ENCODE measurements around the gene LRFN3.
"Not testable (repeated sequence)": the region's sequence is repeated elsewhere in the genome, so short reads cannot be mapped to it uniquely, and the experiment has no call there.

The LRFN3 gene

GRCh38 chr19:35977446-35978222 is 41.5 kb downstream of the LRFN3 start:
- no peak for DNase-seq (ENCODE audit: low read depth in 2 of 2)

DNA sequence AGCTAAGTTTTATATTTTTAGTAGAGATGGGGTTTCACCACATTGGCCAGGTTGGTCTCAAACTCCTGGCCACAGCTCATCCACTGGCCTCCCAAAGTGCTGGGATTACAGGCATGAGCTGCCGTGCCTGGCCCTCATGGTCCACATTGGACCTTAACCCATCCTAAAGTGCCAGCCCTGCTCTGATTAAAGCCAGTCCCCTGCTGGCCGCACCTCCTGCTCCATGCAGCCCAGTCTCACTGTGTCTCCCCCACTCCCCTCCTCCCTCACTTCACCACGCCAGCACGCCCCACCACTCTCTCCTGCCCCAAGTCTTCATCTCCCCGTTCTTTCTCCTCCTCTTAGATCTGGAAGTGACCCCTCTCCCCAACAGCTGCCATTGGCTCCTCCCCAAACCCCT is 42.1 kb downstream of the LRFN3 start:
- no peak for DNase-seq (ENCODE audit: low read depth in 2 of 2)

DNA sequence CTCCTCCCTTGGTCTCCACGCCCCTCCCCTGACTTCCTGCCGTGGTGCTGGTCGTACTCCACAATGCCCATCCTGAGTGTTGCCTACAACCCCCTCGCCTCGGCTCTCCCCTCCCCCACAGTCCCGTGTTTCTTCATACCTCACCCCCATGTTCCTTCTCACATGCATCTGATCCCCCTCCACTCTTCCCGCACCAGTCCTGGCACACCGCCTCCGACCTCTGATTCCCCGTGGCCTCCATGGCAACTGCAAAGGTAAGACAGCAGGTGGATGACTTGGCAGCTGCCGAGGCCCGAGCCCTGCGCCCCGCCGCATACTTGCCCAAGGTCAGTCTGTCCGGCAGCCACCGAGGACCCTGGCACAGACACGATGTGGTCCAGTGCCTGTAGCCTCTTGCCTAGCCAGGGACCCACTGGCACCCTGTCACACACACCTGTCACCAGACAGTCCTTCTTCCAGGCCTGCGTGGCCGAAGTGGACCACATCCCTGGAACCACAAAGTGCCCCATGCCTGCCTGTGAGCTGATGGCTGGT is 42.7 kb downstream of the LRFN3 start:
- DNase-seq (ENCODE audit: low read depth in 2 of 2) = no peak

DNA sequence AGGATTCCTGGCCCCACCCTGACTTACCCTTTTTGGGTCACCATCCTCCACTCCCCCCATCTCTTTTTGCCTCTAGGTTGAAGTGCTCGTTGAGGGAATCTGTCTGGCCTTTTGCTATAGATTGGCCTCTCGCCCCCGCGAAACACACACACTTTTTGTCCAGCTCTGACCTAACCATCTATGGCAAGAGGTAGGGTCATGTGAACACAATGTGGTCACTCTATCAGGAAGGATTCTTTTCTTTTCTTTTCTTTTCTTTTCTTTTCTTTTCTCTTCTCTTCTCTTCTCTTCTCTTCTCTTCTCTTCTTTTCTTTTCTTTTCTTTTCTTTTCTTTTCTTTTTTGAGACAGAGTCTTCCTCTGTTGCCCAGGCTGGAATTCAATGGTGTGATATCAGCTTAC is 44.8 kb downstream of the LRFN3 start:
- not testable (repeated sequence) for DNase-seq (ENCODE audit: low read depth in 2 of 2)

DNA sequence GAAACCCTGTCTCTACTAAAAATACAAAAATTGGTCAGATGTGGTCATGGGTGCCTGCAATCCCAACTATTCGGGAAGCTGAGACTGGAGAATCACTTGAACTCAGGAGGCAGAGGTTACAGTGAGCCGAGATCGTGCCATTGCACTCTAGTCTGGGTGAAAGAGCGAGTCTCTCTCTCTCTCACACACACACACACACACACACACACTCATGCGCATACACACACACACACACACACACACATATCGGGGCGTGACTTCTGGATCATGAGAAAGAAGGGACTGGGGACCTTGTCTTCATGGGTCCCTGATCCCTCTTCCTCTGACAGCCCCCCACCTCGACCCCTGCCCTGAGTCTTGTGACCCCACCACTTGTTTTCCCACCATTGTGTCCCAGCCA is 47.0 kb downstream of the LRFN3 start:
- no peak for DNase-seq (ENCODE audit: low read depth in 2 of 2)

- no peak for DNase-seq (ENCODE audit: low read depth in 2 of 2)
Observed at GRCh38 chr19:35986111-35986510, 49.9 kb downstream of the LRFN3 start.

DNA sequence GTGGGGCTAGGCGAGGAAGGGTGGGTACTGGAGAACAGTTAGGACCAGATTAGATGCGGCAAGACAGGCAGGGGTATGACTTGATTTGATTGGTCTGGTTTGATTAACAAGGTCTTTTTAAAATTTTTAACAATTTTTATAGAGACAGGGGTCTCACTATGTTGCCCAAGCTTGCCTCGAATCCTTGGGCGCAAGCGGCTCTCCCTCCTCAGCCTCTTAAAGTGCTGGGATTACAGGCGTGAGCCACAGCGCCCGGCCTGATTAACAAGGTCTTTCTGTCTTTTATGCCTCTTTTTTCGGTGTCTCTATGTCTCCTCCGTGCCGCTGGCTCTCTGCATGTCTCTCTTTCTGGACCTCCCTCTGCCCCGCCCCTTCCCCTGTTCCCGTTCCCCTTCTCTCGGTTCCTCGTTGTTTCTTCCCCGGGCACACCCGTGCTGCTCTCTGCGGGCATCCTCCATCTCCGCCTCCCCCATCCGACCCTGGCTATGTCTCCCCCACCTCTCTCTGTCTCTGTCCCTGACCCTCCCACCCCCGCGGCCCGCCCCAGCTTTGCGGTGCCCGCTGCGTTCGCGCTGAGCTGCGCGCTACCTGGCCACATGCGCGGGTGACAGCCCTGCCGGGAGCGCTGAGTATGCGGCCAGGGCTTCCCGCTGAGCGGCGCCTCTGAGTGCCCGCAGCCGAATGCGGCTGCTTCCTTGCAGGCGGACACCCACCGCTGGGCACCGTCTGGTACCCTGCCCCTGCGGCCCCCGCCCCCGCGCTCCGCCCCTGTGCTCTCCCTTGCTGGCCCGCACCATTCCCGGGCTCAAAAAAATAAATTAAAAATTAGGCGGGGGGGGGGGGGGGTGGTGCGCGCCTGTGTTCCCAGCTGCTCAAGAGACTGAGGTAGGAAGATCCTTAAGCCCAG is 50.7 kb downstream of the LRFN3 start:
- no peak for DNase-seq (ENCODE audit: low read depth in 2 of 2)

GRCh38 chr19:35987571-35987896 is 51.4 kb downstream of the LRFN3 start:
- DNase-seq (ENCODE audit: low read depth in 2 of 2) = no peak

- DNase-seq (ENCODE audit: low read depth in 2 of 2) = no peak
Observed at GRCh38 chr19:35988824-35989223, 52.6 kb downstream of the LRFN3 start.

DNA sequence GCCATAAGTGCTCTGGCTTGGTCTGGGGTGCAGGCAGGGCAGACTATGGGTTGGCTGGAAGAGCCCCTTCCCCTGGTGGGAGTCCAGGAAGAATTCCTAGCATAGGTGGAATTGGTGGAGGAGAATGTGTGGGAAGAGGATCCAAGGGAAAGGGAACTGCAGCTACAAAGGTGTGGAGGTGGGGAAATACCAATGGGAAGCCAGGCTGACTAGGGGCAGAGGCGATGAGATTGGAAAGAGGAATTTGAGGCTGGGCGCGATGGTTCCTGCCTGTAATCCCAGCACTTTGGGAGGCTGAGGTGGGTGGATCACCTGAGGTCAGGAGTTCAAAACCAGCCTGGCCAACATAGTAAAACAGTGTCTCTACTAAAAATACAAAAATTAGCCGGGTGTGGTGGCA is 54.0 kb downstream of the LRFN3 start:
- DNase-seq (ENCODE audit: low read depth in 2 of 2) = no peak

DNA sequence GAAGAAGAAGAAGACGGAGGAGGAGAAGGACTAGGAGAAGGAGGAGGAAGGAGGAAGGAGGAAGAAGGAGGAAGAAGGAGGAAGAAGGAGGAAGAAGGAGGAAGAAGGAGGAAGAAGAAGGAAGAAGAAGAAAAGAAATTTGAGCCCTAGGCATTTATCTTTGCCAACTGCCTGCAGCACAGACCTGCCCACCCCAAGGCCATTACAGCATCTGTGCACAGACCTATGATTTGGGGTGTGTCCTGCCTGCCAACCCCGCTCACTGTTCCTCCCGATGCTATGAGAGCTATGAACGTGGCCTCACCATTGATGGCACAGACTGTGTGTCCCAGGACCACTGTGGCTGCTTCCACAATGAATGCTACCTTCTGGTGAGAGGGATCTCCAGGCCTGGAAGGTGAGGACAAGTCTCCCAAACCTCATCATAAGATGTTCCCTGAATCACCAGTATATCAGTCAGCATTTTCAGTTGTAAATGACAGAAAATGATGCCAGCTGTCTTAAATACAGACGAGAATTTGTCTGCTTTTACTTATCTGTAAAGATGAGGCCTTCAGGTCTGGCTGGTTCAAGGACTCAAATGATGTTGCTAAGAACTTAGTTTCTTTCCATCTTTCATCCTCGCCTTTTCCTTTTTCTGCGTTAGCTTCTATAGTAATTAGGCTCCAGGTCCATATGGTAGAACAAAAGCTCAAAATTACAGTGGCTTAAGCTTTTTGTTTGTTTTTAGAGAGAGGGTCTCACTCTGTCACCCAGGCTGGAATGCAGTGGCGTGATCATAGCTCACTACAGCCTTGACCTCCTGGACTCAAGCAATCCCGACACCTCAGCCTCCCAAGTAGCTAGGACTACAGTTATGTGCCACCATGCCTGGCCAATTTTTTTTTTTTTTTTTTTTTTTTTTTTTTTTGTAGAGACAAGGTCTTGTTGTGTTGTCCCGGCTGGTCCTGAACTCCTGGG is 54.9 kb downstream of the LRFN3 start:
- no peak for DNase-seq (ENCODE audit: low read depth in 2 of 2)

GRCh38 chr19:35991731-35992450 is 55.7 kb downstream of the LRFN3 start:
- DNase-seq (ENCODE audit: low read depth in 2 of 2) = no peak

GRCh38 chr19:35992907-35993765 is 57.0 kb downstream of the LRFN3 start:
- no peak for DNase-seq (ENCODE audit: low read depth in 2 of 2)

DNA sequence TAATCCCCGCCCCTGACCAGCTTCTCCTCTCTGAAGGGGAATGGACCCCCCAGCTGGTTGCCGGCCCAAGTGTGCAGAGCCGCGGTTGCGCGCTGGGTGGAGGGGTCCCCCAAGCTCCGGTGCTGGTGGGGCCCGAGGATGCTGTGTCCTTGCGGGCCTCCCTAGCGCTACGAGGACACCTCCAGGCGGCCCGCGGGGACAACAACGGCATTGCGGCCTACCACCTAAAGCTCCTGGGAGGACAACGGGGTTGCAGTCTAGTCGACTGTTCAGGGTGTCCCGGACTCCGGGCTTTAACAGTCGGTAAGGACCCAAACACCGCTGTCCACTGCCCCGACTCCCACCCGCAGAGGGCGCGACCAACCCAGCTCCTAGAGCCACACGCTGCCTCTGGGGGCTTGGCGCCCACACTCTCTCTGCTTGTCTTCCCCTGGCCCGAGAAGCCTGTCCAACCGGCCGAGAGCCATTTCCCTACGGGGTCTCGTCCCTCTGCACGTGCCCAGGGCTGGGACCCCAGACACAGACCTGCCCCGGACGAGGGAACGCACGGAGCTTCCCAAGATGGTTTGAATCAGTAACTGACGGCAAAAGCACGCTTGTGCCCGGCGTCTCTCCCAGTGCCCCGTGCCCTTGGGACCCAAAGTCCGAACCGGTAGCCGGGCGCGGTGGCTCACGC is 57.9 kb downstream of the LRFN3 start:
- no peak for DNase-seq (ENCODE audit: low read depth in 2 of 2)

All from stimulated activated CD8-positive, alpha-beta memory T cell treated with anti-CD3 and anti-CD28 coated beads, Interleukin-2, amount 100 ng/mL, for 1 hour (primary cell).